Gastroesophageal sphincter (tissue), 3 donors: ENCODE measurements around the gene NCBP2L.

Source experiments
- EP300 ChIP-seq: sonication (generic); formaldehyde crosslinking; IDR thresholded peaks from one replicate; pipeline ENCODE4 v1.6.1; 2017; ENCODE audit warnings: antibody characterized with exemption, mild to moderate bottlenecking
- TF ChIP-seq, protein P1 (sequence below), 4 experiments: fragments of 200-600 bp in 2 of 4; fragments of 450-650 bp in 2 of 4; sonication (generic) in 1 of 4; IDR thresholded peaks; one replicate each; pipeline ENCODE4 v1.5.1; 2017 to 2019; ENCODE audit warnings: antibody characterized with exemption in 4 of 4, mild to moderate bottlenecking in 2 of 4, moderate library complexity in 2 of 4

DNA sequence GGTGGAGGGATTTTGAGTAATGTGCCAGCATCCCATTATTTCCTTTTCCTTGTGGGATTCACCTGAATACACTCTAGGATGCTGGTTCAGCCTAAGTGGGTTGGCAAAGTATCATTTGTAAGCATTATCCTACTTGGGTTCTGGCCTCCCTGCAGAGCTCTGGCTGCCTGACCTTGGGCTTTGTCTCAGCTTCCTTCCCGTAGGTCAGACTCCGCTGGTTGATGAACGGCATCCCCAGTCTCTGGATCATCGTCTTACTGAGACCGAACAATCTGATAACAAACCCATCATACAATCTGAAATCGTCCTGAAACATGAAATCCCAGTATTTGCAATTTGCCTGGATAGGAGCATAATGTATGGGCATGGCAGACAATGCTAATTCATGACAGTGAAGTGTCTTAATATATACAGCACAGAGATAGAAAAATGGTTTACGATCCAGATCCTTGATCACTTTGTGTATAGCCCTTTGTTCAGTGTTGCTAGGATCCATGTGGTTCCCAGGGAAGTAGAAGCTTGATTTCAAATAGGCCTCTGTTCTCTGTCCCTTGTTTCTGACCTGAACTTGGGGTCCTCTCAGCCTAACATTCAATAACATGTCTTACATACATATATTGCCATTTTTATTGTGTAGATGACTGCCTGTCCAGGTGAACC is 53.7 kb downstream of the NCBP2L start:
- TF ChIP-seq, protein P1, sequence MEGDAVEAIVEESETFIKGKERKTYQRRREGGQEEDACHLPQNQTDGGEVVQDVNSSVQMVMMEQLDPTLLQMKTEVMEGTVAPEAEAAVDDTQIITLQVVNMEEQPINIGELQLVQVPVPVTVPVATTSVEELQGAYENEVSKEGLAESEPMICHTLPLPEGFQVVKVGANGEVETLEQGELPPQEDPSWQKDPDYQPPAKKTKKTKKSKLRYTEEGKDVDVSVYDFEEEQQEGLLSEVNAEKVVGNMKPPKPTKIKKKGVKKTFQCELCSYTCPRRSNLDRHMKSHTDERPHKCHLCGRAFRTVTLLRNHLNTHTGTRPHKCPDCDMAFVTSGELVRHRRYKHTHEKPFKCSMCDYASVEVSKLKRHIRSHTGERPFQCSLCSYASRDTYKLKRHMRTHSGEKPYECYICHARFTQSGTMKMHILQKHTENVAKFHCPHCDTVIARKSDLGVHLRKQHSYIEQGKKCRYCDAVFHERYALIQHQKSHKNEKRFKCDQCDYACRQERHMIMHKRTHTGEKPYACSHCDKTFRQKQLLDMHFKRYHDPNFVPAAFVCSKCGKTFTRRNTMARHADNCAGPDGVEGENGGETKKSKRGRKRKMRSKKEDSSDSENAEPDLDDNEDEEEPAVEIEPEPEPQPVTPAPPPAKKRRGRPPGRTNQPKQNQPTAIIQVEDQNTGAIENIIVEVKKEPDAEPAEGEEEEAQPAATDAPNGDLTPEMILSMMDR (IDR thresholded peaks at IDR 0.05): no peak
- no peak for TF ChIP-seq EP300
